Measurements from ENCODE around the gene BLOC1S5. TPM values are rescaled to one million over a fixed set of nuclear protein-coding genes. Genes with fewer than 3 reads are reported as not detected.

The BLOC1S5 gene
- polyA plus RNA-seq, 1 donor (not counting 4 experiments of a cell fraction or from before 2014, with no cell fraction given) = 8.8 TPM

GRCh38 chr6:8102122-8102958 is 38.2 kb upstream of the BLOC1S5 start, which contains the start of gene EEF1E1:
Gene EEF1E1 (minus strand): TSS chr6:8102548. CDS start chr6:8102521, 27 bp downstream.
- peak within 1 kb of the TSS; percentile 61 to 98 (median 91) for H3K4me3 ChIP-seq (ENCODE audit: control insufficient read depth in 2 of 3, extremely low read depth in 1 of 3, insufficient read depth in 2 of 3, low read depth in 1 of 3, low read length in 3 of 3)
- peak within 1 kb of the TSS; percentile 89 for H2AFZ ChIP-seq (ENCODE audit: control insufficient read depth, low read length)
- H3K9ac ChIP-seq (ENCODE audit: control insufficient read depth, extremely low read depth, insufficient read depth, low read length) = peak within 1 kb of the TSS; percentile 81
- no peaks in the 10 kb centered on the region for H4K20me1 ChIP-seq (ENCODE audit: control insufficient read depth, extremely low read depth, insufficient read depth, low read length)
- H3K36me3 ChIP-seq (ENCODE audit: control insufficient read depth in 2 of 2, extremely low read depth in 1 of 2, insufficient read depth in 2 of 2, low read length in 2 of 2) = peaks cover 0 to 6% of the 10 kb centered on the region in 2 experiments
- peak within 1 kb of the TSS; percentile 81 for H3K27ac ChIP-seq (ENCODE audit: control insufficient read depth, insufficient read depth, low read length)
- H3K4me1 ChIP-seq (ENCODE audit: control insufficient read depth, extremely low read depth, insufficient read depth, low read length) = peaks cover 15% of the 10 kb centered on the region
- DNase-seq (ENCODE audit: low read depth, low spot score) (peak; percentile 66), FAIRE-seq (peak; percentile 57)
- peak within 1 kb of the TSS; percentile 86 for H3K4me2 ChIP-seq (ENCODE audit: control insufficient read depth, extremely low read depth, insufficient read depth, low read depth, low read length)
- peaks cover 45% of the 10 kb centered on the region for H3K79me2 ChIP-seq (ENCODE audit: control insufficient read depth, insufficient read depth, low read length)
- no peaks in the 10 kb centered on the region for H3K9me1 ChIP-seq (ENCODE audit: control insufficient read depth, extremely low read depth, insufficient read depth, low read length)
- no peaks in the 10 kb centered on the region for H3K27me3 ChIP-seq (ENCODE audit: control insufficient read depth, extremely low read depth, insufficient read depth, low read length)
- TF ChIP-seq EZH2 (IDR thresholded peaks at IDR 0.05; ENCODE audit: low read length) (no peak), CTCF (optimal IDR thresholded peaks at IDR 0.05 in 1 of 3, IDR thresholded peaks at IDR 0.05 in 1 of 3, conservative IDR thresholded peaks at IDR 0.05 in 1 of 3; ENCODE audit: extremely low read depth in 1 of 3, insufficient read depth in 2 of 3, low read length in 3 of 3) (no peak)
- dilution Hi-C loops (cut with MboI; ENCODE audit: extremely low pct_ligation_motif_present, low sequenced_read_pairs) = no loop called here
- no peaks in the 10 kb centered on the region for H3K9me3 ChIP-seq (ENCODE audit: control insufficient read depth, low read depth, low read length)

GRCh38 chr6:8100159-8100854 is 36.1 kb upstream of the BLOC1S5 start:
- Histone ChIP-seq H3K36me3 (ENCODE audit: control insufficient read depth in 2 of 2, extremely low read depth in 1 of 2, insufficient read depth in 2 of 2, low read length in 2 of 2) (peaks cover 9 to 16% of the 10 kb centered on the region in 2 experiments), H3K4me1 (ENCODE audit: control insufficient read depth, extremely low read depth, insufficient read depth, low read length) (peaks cover 15% of the 10 kb centered on the region), H3K4me3 (ENCODE audit: control insufficient read depth in 2 of 3, extremely low read depth in 1 of 3, insufficient read depth in 2 of 3, low read depth in 1 of 3, low read length in 3 of 3) (peak overlapping the region in 1 of 3 experiments; percentile 13), H3K4me2 (ENCODE audit: control insufficient read depth, extremely low read depth, insufficient read depth, low read depth, low read length) (peak overlapping the region; percentile 45), H3K27me3 (ENCODE audit: control insufficient read depth, extremely low read depth, insufficient read depth, low read length) (no peaks in the 10 kb centered on the region), H3K79me2 (ENCODE audit: control insufficient read depth, insufficient read depth, low read length) (peaks cover 56% of the 10 kb centered on the region), H2AFZ (ENCODE audit: control insufficient read depth, low read length) (no peak overlapping the region), H3K9me3 (ENCODE audit: control insufficient read depth, low read depth, low read length) (no peaks in the 10 kb centered on the region), H3K9me1 (ENCODE audit: control insufficient read depth, extremely low read depth, insufficient read depth, low read length) (no peaks in the 10 kb centered on the region), H3K9ac (ENCODE audit: control insufficient read depth, extremely low read depth, insufficient read depth, low read length) (no peak overlapping the region), H4K20me1 (ENCODE audit: control insufficient read depth, extremely low read depth, insufficient read depth, low read length) (no peaks in the 10 kb centered on the region), H3K27ac (ENCODE audit: control insufficient read depth, insufficient read depth, low read length) (peak overlapping the region; percentile 43)
- DNase-seq (ENCODE audit: low read depth, low spot score) (no peak), FAIRE-seq (no peak)
- dilution Hi-C loops (cut with MboI; ENCODE audit: extremely low pct_ligation_motif_present, low sequenced_read_pairs) = no loop called here
- TF ChIP-seq EZH2 (IDR thresholded peaks at IDR 0.05; ENCODE audit: low read length) (no peak), CTCF (optimal IDR thresholded peaks at IDR 0.05 in 1 of 3, IDR thresholded peaks at IDR 0.05 in 1 of 3, conservative IDR thresholded peaks at IDR 0.05 in 1 of 3; ENCODE audit: extremely low read depth in 1 of 3, insufficient read depth in 2 of 3, low read length in 3 of 3) (no peak)
